ENCODE measurements around the gene PIGC. TPM values are rescaled to one million over a fixed set of nuclear protein-coding genes. Genes with fewer than 3 reads are reported as not detected.

Gene PIGC
- total RNA-seq, 1 experiment from 2014 or later, result 26.1 TPM

- Histone ChIP-seq H3K27me3 (replicated peaks; ENCODE audit: control insufficient read depth, insufficient read depth, low read length) (no peaks in the 10 kb centered on the region), H3K4me1 (no peaks in the 10 kb centered on the region), H3K4me3 (ENCODE audit: low read depth, low read length) (no peak overlapping the region), H3K9me3 (no peaks in the 10 kb centered on the region), H3K36me3 (ENCODE audit: control insufficient read depth, insufficient read depth, low read length) (no peaks in the 10 kb centered on the region)
- H3K27me3 Mint-ChIP-seq (ENCODE audit: insufficient read depth, unreplicated experiment), result no peaks in the 10 kb centered on the region
- no peak for DNase-seq
- H3K9me3 Mint-ChIP-seq (ENCODE audit: unreplicated experiment), result no peaks in the 10 kb centered on the region
- H3K36me3 Mint-ChIP-seq (ENCODE audit: insufficient read depth, unreplicated experiment), result no peaks in the 10 kb centered on the region
- CTCF ChIA-PET, result no interaction called here
- no peak for TF ChIP-seq CTCF (IDR thresholded peaks at IDR 0.05; ENCODE audit: insufficient read depth in 1 of 2, low read depth in 1 of 2, low read length in 1 of 2, severe bottlenecking in 1 of 2, unreplicated experiment in 1 of 2)
- no TSS peak for BruUV-seq (replicated peaks)
- H3K4me1 Mint-ChIP-seq (ENCODE audit: low read depth, unreplicated experiment), result peaks cover under 1% of the 10 kb centered on the region
- POLR2A ChIA-PET, result no interaction called here
- no peak overlapping the region for H3K27ac Mint-ChIP-seq (ENCODE audit: unreplicated experiment)
- no peak overlapping the region for H3K4me3 Mint-ChIP-seq (ENCODE audit: unreplicated experiment)
- intact Hi-C loops (cut with micrococcal nuclease; ENCODE audit: unreplicated experiment), result no loop called here
Measured at GRCh38 chr1:172423336-172423735, 20.5 kb downstream of the PIGC start.

GRCh38 chr1:172421974-172422604 is 21.8 kb downstream of the PIGC start:
- POLR2A ChIA-PET, result no interaction called here
- H3K27me3 Mint-ChIP-seq (ENCODE audit: insufficient read depth, unreplicated experiment), result no peaks in the 10 kb centered on the region
- H3K9me3 ChIP-seq, result no peaks in the 10 kb centered on the region
- no peak overlapping the region for H3K27ac Mint-ChIP-seq (ENCODE audit: unreplicated experiment)
- peaks cover 8% of the 10 kb centered on the region; the same call in 1 of the 2 replicates for H3K4me1 ChIP-seq
- no peaks in the 10 kb centered on the region for H3K9me3 Mint-ChIP-seq (ENCODE audit: unreplicated experiment)
- H3K4me3 ChIP-seq (ENCODE audit: low read depth, low read length), result no peak overlapping the region
- H3K4me3 Mint-ChIP-seq (ENCODE audit: unreplicated experiment), result no peak overlapping the region
- CTCF ChIA-PET, result no interaction called here
- no peak for DNase-seq
- intact Hi-C loops (cut with micrococcal nuclease; ENCODE audit: unreplicated experiment), result no loop called here
- H3K4me1 Mint-ChIP-seq (ENCODE audit: low read depth, unreplicated experiment), result peaks cover 8% of the 10 kb centered on the region
- no peaks in the 10 kb centered on the region for H3K36me3 Mint-ChIP-seq (ENCODE audit: insufficient read depth, unreplicated experiment)
- no TSS peak for BruUV-seq (replicated peaks)
- no peak for TF ChIP-seq CTCF (IDR thresholded peaks at IDR 0.05; ENCODE audit: insufficient read depth in 1 of 2, low read depth in 1 of 2, low read length in 1 of 2, severe bottlenecking in 1 of 2, unreplicated experiment in 1 of 2)
- no peaks in the 10 kb centered on the region for H3K36me3 ChIP-seq (ENCODE audit: control insufficient read depth, insufficient read depth, low read length)
- H3K27me3 ChIP-seq (replicated peaks; ENCODE audit: control insufficient read depth, insufficient read depth, low read length), result no peaks in the 10 kb centered on the region

- Histone ChIP-seq H3K36me3 (ENCODE audit: control insufficient read depth, insufficient read depth, low read length) (no peaks in the 10 kb centered on the region), H3K4me3 (ENCODE audit: low read depth, low read length) (no peak within 1 kb of the TSS), H3K27me3 (replicated peaks; ENCODE audit: control insufficient read depth, insufficient read depth, low read length) (no peaks in the 10 kb centered on the region), H3K4me1 (peaks cover 9% of the 10 kb centered on the region; the same call in 1 of the 2 replicates), H3K9me3 (no peaks in the 10 kb centered on the region)
- no peak for TF ChIP-seq CTCF (IDR thresholded peaks at IDR 0.05; ENCODE audit: insufficient read depth in 1 of 2, low read depth in 1 of 2, low read length in 1 of 2, severe bottlenecking in 1 of 2, unreplicated experiment in 1 of 2)
- ChIA-PET POLR2A (no interaction called here), CTCF (no interaction called here)
- Mint-ChIP-seq H3K36me3 (ENCODE audit: insufficient read depth, unreplicated experiment) (no peaks in the 10 kb centered on the region), H3K27me3 (ENCODE audit: insufficient read depth, unreplicated experiment) (no peaks in the 10 kb centered on the region), H3K9me3 (ENCODE audit: unreplicated experiment) (no peaks in the 10 kb centered on the region), H3K27ac (ENCODE audit: unreplicated experiment) (no peak within 1 kb of the TSS), H3K4me3 (ENCODE audit: unreplicated experiment) (no peak within 1 kb of the TSS), H3K4me1 (ENCODE audit: low read depth, unreplicated experiment) (peaks cover 8% of the 10 kb centered on the region)
- intact Hi-C loops (cut with micrococcal nuclease; ENCODE audit: unreplicated experiment), result no loop called here
- BruUV-seq (replicated peaks), result no TSS peak
- no peak for DNase-seq
Measured at GRCh38 chr1:172420385-172420784, 23.5 kb downstream of the PIGC start, which contains the start of gene C1orf105. TSS of gene C1orf105 (plus strand) at chr1:172420685. CDS start at chr1:172420886, 201 bp downstream.
